GM18526 (cell line): ENCODE data around the gene CDH1.

Source experiments
- POLR2A ChIP-seq: IDR thresholded peaks from 3 replicates; pipeline ENCODE4 v1.6.1; 2011; ENCODE audit not compliant: insufficient read length; ENCODE audit errors: extremely low read depth

Gene CDH1

DNA sequence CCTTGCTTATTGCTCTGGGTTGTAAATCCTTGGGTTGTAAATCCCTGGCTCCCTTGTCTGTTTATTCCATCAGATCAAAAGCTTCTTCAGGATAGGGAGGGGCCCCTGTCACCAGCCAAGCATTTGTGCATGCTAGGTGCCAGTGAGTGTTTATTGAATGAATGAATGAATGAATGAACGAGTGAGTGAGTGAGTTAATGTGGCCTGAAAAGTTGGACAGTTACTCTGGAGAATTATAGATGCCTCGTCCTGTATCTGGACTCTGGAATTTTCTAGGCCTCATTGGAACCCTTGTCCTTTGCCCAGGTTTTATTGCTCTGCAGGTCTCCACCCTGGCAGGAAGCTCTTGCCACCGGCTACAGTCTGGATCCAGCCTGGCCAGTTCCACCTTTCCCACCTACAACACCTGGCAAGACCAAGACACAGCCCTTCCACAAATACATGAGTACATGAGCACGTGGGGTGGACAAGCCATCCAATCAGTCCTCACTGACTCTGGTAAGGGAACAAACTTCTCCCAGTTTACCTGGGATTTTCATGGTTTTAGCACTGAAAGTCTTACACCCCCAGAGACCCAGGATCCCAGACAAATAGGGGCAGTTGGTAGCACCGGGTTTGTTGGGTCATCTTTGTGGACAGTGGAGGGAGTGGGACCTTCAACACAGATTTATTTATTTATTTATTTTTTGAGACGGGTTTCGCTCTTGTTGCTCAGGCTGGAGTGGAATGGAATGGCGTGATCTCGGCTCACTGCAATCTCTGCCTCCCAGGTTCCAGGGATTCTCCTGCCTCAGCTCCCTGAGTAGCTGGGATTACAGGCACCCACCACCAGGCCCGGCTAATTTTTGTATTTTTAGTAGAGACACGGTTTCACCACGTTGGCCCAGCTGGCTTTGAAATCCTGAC is 14.7 kb upstream of the CDH1 start:
- no peak for TF ChIP-seq POLR2A

DNA sequence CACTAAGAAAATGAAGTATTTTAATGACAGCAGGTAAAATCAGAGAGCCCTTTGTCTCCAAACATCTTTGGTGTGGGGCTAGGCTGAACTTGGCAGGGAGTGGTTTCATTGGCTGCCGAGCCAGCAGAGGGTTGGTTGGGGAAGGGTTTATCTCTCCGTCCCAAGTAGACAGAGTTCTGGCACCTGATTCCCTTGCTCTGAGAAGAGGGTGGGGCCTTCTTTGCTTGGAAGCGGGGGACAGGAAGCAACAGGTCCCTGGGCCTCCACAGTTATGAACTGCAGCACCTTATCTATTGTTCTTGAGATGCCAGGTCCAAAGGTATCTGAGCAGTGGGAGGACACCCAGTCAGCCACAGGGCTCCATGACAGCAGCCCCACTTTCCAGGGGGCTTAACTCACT is 12.3 kb upstream of the CDH1 start:
- TF ChIP-seq POLR2A, result no peak

DNA sequence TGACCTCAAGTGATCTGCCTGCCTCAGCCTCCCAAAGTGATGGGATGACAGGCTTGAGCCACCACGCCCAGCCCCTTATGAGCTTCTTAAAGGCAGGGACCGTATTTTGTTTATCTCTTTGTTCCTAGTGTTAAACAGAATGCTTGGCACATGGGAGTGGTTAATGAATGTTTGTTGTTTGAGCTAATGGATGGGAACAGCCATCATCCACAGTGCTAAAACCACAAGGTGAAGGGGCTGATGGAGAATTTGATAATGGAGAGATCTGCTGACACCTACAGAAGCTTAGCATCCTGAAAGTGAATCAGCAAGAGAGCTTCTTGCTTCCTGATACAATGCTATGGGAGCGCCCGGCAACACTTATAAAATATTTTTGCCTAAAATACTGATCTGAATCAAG is 8.6 kb upstream of the CDH1 start:
- TF ChIP-seq POLR2A, result no peak

DNA sequence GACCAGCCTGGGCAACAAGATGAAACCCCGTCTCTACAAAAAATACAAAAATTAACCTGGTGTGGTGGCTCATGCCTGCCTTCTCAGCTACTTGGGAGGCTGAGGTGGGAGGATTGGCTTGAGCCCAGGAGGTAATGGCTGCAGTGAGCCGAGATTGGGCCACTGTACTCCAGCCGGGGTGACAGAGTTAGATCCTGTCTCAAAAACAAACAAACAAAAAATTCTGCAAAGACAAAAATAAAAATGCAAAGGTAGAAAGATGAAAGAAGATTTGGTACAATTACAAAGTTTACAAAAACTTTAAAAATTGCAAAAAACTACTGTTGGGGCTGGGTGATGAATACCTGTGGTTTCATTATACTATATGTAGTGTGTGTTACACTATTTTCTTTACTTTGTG is 5.5 kb upstream of the CDH1 start:
- TF ChIP-seq POLR2A, result no peak

DNA sequence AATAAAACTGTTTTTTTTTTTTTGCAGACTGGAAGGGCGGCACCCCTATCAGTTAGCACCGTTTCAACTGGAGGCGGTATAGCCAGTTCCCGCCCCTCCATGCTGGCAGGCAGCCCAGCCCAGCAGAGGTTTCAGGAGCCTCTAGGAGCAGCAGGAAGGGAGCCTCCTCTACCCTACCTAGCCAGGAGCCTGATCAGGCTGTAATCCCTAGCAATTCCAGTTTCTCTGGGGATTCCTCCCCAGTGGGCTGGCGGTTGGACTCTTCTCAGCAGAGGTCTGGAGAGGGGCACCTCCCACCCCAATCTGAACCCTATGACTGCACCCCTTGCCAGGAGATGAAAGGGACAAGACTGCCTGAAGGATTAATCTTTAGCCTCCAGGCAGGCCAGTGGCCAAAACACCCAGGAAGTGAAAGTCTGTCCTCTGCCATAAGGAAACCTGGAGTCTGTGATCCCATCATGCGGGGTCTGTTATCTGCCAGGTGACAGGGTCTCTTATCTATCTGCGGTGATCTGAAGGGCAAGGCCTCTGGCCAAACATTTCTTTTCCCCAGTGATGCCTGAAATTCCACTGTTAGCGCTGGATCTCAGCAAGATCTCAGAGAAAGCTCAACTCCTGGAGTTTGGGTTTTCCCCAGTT is 4.9 kb upstream of the CDH1 start:
- TF ChIP-seq POLR2A, result no peak

DNA sequence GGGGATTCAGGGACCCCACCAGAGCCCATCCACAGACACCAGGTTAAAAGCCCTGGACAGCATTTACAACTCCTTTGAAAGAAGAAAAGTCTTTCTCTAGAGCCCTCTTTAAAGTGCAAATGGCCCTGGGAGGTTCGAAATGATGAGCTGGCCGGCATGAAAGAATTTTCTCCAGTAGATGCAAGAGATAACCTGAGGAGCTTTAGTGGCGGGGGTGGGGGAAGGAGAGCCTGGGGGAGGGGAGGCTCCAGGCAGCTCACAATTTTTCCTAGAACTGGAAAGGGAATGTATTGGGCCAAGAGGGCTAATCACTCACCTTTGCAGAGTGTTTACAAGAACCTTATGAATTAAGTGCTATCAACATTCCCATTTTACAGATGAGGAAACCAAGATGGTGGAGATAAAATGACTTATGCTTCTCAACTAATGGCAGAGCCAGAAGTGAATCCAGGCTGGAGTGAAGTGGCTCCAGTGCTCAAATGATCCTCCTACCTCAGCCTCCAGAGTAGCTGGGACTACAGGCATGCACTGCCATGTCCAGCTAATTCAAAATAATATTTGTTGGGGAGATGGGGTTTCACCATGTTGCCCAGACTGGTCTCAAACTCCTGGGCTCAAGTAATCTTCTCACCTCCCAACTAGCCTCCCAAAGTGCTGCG is 4.2 kb upstream of the CDH1 start:
- no peak for TF ChIP-seq POLR2A

DNA sequence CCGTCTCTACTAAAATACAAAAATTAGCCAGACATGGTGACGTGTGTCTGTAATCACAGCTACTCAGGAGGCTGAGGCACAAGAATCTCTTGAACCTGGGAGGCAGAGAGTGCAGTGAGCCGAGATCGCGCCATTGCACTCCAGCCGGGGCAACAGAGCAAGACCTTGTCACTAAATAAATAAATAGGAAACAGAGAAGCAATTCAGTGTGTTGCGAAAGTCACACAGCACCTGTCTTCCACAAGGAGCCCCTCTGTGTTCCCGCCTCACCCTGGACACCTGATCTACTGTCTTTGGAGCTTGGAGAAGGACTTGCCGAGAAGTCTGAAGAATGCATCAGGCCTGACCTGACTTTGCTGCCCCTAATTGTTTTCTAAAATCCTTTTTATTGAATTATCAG is 3.5 kb upstream of the CDH1 start:
- TF ChIP-seq POLR2A, result no peak

DNA sequence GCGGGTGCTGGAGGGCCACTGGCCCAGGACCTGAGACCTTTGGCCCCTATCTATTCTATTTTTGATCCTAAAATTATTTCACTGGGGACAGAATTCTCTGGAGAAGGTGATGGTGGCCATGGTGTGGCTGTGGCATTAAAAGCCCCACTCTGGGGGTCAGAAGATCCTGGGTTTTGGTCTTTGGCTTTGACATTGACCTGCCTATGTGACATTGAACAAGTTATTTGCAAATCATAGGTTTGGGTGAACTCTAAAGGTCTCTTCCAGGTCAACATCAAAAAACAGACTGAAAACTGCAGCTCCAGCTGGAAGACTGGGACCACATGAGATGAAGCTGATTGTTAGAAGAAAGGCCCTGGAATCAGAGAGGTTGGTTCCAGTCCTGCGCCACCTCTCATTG is 2.3 kb upstream of the CDH1 start:
- TF ChIP-seq POLR2A, result no peak

DNA sequence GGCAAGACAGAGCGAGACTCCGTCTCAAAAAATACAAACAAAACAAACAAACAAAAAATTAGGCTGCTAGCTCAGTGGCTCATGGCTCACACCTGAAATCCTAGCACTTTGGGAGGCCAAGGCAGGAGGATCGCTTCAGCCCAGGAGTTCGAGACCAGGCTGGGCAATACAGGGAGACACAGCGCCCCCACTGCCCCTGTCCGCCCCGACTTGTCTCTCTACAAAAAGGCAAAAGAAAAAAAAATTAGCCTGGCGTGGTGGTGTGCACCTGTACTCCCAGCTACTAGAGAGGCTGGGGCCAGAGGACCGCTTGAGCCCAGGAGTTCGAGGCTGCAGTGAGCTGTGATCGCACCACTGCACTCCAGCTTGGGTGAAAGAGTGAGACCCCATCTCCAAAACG is 531 bp upstream of the CDH1 start:
- no peak for TF ChIP-seq POLR2A

DNA sequence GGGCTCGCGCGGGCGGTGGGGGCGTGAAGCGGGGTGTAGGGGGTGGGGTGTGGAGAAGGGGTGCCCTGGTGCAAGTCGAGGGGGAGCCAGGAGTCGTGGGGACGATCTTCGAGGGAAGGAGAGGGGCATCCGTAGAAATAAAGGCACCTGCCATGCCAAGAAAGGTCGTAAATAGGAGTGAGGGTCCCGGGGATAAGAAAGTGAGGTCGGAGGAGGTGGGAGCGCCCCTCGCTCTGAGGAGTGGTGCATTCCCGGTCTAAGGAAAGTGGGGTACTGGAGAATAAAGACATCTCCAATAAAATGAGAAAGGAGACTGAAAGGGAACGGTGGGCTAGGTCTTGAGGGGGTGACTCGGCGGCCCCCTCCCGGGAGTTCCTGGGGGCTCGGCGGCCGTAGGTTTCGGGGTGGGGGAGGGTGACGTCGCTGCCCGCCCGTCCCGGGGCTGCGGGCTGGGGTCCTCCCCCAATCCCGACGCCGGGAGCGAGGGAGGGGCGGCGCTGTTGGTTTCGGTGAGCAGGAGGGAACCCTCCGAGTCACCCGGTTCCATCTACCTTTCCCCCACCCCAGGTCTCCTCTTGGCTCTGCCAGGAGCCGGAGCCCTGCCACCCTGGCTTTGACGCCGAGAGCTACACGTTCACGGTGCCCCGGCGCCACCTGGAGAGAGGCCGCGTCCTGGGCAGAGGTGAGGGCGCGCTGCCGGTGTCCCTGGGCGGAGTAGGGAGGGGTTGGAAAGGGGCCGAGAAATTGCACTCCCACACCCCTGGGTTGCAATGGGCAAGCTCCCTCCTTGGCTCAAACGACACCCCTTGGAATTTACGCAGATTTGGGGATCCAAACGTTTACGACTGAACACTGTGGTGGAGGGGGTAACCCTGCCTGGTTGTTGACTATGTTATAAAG is 888 bp downstream of the CDH1 start:
- TF ChIP-seq POLR2A, result no peak

DNA sequence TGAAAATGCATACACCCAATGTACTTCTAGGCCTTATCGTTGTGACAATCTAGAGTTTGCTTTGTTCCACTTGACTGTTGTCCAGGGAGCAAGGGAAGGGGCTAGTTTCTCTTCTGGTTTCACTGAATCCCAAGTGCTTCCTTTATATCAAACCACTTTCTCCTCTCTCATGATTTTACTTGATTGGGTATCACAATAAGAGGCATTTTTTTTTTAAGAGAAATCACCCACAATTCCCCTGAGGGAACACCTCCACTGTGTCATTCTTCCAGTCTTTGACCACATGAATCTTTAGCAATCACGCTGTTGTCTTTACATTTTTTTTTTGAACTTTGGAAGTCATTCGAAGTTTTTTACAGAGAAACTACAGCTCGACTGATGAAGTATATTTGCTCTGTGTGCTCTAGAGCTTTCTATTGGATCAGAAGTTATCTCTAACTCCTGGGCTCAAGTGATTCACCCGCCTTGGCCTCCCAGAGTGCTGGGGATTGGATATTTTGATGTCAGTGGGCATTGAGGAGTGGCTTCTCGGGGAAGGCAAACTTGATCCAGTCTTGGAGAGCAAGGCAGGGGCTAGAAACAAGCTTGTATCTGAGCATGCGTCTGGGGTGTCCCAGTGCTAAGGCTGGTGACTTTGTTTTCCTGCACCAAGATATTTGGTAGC is 3.0 kb downstream of the CDH1 start:
- TF ChIP-seq POLR2A, result no peak

DNA sequence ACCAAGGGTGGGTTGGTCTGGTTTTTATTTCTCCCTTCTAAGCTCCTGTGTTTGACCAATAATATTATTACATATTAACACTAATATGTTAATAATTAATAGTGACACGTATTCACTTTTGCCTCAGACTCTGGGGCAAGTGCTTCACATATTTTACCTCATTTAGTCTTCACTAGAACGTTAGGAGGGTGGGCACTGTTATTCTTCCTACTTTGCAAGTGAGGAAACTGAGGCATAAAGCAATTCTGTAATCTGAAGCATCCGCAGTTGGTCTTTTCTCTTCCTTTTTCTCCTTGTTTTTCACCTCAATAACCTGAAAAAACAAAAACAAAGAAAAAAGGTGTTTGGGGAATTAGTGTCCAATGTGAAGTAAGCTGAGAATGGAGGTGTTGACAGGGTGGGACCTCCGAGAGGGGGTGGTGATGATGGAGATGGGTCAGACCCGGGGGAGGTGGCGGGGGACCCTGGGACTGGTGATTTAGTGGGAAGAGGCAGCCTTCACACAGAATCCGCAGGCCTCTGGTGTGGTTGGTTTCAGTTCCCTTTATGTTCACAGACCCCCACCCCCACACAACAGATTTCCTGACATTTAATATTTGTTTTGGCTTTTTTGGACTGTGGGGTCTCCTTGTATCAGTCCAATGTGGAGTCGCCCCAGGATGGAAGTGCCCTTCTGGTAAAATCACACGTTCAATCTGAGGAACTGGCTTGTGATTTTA is 3.7 kb downstream of the CDH1 start:
- no peak for TF ChIP-seq POLR2A

DNA sequence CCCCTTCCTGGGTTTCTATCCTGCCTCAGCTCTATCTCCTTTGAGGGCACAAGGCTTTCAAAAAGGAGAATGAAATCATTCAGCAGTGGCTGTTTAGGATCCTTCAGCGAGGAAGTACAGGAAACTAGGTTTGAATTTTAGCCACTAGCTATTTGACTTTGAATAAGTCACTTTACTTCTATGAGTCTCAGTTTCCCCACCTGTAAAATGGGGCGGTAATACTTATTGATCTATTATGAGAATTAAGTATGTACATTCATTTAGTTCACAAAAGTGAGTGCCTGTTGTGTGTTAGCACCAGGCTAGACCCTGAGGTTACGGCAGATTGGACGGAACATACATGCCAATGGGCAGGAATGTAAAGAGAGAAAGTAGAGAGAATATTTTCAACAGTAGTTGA is 6.6 kb downstream of the CDH1 start:
- no peak for TF ChIP-seq POLR2A

DNA sequence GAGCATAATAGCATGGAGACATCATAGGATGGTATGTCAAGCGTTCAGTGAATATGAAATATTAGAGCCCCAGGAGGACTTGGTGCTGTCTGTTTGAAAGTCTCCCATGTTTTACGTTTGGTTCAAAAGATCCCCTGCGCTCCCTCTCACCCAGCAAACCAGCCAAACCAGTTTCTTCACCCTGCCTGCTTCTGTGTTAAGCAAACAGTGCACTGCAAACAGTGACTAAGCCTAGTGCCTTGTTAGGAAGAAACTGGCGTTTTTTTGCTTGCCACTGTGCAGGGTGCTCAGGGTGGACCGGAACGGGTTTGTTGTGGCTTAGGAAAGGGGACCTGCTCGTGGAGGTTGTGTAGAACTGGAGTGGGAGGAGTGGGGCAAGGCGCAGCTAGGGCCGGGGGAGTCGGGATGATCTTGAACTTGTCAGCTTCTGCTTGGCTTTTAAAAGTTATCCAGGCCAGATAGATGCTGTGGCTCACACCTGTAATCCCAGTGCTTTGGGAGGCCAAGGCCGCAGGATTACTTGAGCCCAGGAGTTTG is 7.7 kb downstream of the CDH1 start:
- TF ChIP-seq POLR2A, result no peak
